Astrocyte (in vitro differentiated cells and primary cell): ENCODE results near the gene CHST15. TPM values are rescaled to one million over a fixed set of nuclear protein-coding genes. Genes with fewer than 3 reads are reported as not detected.

Source experiments
- DNase-seq: peaks from one replicate; pipeline ENCODE4 v3.0.0-alpha.2; 2010; ENCODE audit warnings: low read depth
- FAIRE-seq: peaks from 2 replicates; lab custom pipeline; 2011; peaks lifted over from hg19 to GRCh38; lab: Jason Lieb, UNC
- H2AFZ ChIP-seq: 2 replicates; pipeline ENCODE4 v1.6.0; 2012; ENCODE audit warnings: low read depth, low read length, inconsistent platforms
- H3K27ac ChIP-seq: 2 replicates; pipeline ENCODE4 v1.5.1; 2011; ENCODE audit warnings: low read depth, low read length, inconsistent platforms
- H3K27me3 ChIP-seq: 2 replicates; pipeline ENCODE4 v1.6.0; 2011; ENCODE audit warnings: low read length, inconsistent platforms; ENCODE audit not compliant: insufficient read depth
- H3K36me3 ChIP-seq: 2 replicates; pipeline ENCODE4 v1.5.1; 2011; ENCODE audit warnings: low read length, inconsistent platforms; ENCODE audit not compliant: insufficient read depth
- H3K4me1 ChIP-seq: 2 replicates; pipeline ENCODE4 v1.5.1; 2011; ENCODE audit warnings: low read length, inconsistent platforms; ENCODE audit not compliant: insufficient read depth
- H3K4me2 ChIP-seq: 2 replicates; pipeline ENCODE4 v1.6.0; 2012; ENCODE audit warnings: low read length, inconsistent platforms
- H3K4me3 ChIP-seq: 2 replicates; pipeline ENCODE4 v1.5.1; 2011; ENCODE audit warnings: low read depth, mild to moderate bottlenecking, low read length, inconsistent platforms; ENCODE audit not compliant: insufficient read depth
- H3K79me2 ChIP-seq: 2 replicates; pipeline ENCODE4 v1.6.0; 2012; ENCODE audit warnings: mild to moderate bottlenecking, low read length, inconsistent platforms; ENCODE audit not compliant: insufficient read depth
- H3K9ac ChIP-seq: 2 replicates; pipeline ENCODE4 v1.6.0; 2012; ENCODE audit warnings: mild to moderate bottlenecking, low read length, inconsistent platforms
- H3K9me3 ChIP-seq: 2 replicates; pipeline ENCODE4 v1.5.1; 2012; ENCODE audit warnings: low read depth, mild to moderate bottlenecking, low read length, inconsistent platforms; ENCODE audit not compliant: insufficient read depth
- H4K20me1 ChIP-seq: 2 replicates; pipeline ENCODE4 v1.6.0; 2012; ENCODE audit warnings: low read length, inconsistent platforms; ENCODE audit not compliant: insufficient read depth
- H3K27ac Mint-ChIP-seq: one replicate; pipeline ENCODE4 v1.8.0; 2021; ENCODE audit warnings: mild to moderate bottlenecking, mixed read lengths; ENCODE audit not compliant: unreplicated experiment
- H3K27me3 Mint-ChIP-seq: one replicate; pipeline ENCODE4 v1.8.0; 2021; ENCODE audit warnings: low read depth, mixed read lengths; ENCODE audit not compliant: unreplicated experiment
- H3K36me3 Mint-ChIP-seq: one replicate; pipeline ENCODE4 v1.8.0; 2021; ENCODE audit warnings: low read depth, mixed read lengths; ENCODE audit not compliant: unreplicated experiment
- H3K4me1 Mint-ChIP-seq: one replicate; pipeline ENCODE4 v1.8.0; 2021; ENCODE audit warnings: low read depth, mixed read lengths; ENCODE audit not compliant: unreplicated experiment
- H3K4me3 Mint-ChIP-seq: one replicate; pipeline ENCODE4 v1.8.0; 2021; ENCODE audit warnings: mild to moderate bottlenecking, moderate library complexity, mixed read lengths; ENCODE audit not compliant: unreplicated experiment
- H3K9me3 Mint-ChIP-seq: one replicate; pipeline ENCODE4 v1.8.0; 2021; ENCODE audit warnings: mild to moderate bottlenecking, mixed read lengths; ENCODE audit not compliant: unreplicated experiment
- EZH2 ChIP-seq: IDR thresholded peaks from 2 replicates; pipeline ENCODE4 v1.6.1; 2012; ENCODE audit warnings: mild to moderate bottlenecking, low read length, inconsistent platforms; ENCODE audit not compliant: insufficient read depth
- total RNA-seq: library from RNA; stranded (reverse); gene quantifications from 2 replicates; pipeline ENCODE4 v1.2.1, GENCODE V29; 2021
- TF ChIP-seq, protein P1 (sequence below): IDR thresholded peaks from 2 replicates; pipeline ENCODE4 v1.5.1; 2011; ENCODE audit warnings: low read depth, mild to moderate bottlenecking, inconsistent platforms, low read length, moderate library complexity; ENCODE audit not compliant: insufficient read depth

The CHST15 gene
- total RNA-seq, 1 donor from 2014 or later, result 20.6 TPM

DNA sequence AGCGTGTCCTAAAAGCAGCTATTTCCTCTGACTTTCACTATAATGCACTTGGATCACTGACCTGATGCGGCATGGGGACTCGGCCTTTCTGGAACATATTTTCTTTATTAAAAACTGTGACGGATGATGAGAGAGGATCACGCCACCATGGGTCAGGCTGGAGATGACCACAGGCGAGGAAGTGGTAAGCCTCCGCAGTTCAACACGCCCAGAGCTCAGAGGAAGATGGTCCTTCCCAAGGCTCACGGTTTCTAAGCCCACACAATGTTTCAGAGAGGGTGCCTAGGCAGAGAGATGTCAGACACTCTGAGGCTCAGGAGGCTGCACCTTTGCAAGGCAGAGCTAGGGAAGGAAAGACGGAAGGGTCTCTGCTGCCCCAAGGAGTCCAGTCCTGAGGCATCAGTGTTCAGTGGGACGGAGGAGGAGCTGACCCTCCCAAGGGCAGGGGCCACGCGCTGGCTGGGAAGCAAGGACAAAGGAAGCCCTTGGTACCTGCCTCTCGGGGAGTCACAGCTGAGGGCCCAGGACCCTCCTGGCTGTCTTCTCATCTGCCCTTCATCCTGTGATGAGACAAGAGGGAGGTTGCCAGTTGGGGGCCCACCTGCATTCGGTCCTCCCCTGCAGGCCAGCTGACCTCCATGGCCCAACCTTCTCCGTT lies 9.5 kb downstream of the CHST15 start:
- Histone ChIP-seq H2AFZ (no peak overlapping the region), H3K4me1 (peaks cover 7% of the 10 kb centered on the region), H3K27ac (no peak overlapping the region), H3K4me2 (no peak overlapping the region), H3K4me3 (no peak overlapping the region), H3K27me3 (no peaks in the 10 kb centered on the region), H3K9me3 (no peaks in the 10 kb centered on the region), H3K9ac (no peak overlapping the region), H3K36me3 (no peaks in the 10 kb centered on the region), H3K79me2 (peaks cover 37% of the 10 kb centered on the region), H4K20me1 (peaks cover 82% of the 10 kb centered on the region)
- Mint-ChIP-seq H3K27ac (no peak overlapping the region), H3K4me1 (peaks cover 8% of the 10 kb centered on the region), H3K9me3 (peaks cover 4% of the 10 kb centered on the region), H3K36me3 (peaks cover 15% of the 10 kb centered on the region), H3K4me3 (no peak overlapping the region), H3K27me3 (peaks cover 34% of the 10 kb centered on the region)
- FAIRE-seq (no peak), DNase-seq (no peak)
- TF ChIP-seq, protein P1, sequence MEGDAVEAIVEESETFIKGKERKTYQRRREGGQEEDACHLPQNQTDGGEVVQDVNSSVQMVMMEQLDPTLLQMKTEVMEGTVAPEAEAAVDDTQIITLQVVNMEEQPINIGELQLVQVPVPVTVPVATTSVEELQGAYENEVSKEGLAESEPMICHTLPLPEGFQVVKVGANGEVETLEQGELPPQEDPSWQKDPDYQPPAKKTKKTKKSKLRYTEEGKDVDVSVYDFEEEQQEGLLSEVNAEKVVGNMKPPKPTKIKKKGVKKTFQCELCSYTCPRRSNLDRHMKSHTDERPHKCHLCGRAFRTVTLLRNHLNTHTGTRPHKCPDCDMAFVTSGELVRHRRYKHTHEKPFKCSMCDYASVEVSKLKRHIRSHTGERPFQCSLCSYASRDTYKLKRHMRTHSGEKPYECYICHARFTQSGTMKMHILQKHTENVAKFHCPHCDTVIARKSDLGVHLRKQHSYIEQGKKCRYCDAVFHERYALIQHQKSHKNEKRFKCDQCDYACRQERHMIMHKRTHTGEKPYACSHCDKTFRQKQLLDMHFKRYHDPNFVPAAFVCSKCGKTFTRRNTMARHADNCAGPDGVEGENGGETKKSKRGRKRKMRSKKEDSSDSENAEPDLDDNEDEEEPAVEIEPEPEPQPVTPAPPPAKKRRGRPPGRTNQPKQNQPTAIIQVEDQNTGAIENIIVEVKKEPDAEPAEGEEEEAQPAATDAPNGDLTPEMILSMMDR, result no peak
- no peak for TF ChIP-seq EZH2

DNA sequence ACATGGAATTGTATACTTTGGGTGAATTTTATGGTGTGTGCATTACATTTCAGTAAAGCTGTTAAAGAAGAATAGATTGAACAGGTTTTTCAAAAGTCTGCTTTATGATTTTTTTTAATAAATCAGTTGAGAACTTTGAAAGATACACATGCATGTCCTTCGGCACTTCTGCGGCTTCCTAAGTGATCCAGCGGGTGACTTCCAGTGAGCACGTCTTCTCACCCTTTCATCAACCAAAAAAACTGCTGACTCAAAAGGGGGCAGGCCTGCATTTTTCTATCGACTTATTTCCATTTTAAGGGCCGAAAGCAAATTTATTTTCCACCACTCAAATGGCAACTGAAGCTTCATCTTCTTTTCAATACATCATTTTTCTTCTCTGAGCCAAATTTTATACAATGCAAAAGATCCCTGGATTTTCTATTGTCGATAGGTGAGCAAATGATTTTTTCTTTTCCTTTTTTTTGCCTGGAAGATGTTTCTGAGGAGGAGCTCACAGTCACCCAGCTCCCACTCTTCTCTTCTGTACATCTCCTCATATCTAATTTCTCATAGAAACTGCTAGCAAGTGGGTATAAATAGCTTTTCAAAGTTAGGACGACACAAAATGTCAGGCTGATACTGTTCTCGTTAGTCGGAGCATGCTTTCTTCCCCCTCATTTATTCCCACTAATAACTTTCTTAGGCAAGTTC lies 10.2 kb downstream of the CHST15 start:
- Histone ChIP-seq H3K4me2 (no peak overlapping the region), H4K20me1 (peaks cover 76% of the 10 kb centered on the region), H3K4me1 (peaks cover 4% of the 10 kb centered on the region), H3K9me3 (no peaks in the 10 kb centered on the region), H3K27ac (no peak overlapping the region), H3K79me2 (peaks cover 33% of the 10 kb centered on the region), H3K36me3 (no peaks in the 10 kb centered on the region), H3K4me3 (no peak overlapping the region), H3K9ac (no peak overlapping the region), H2AFZ (no peak overlapping the region), H3K27me3 (no peaks in the 10 kb centered on the region)
- FAIRE-seq, result no peak
- Mint-ChIP-seq H3K4me1 (peaks cover 1% of the 10 kb centered on the region), H3K4me3 (no peak overlapping the region), H3K36me3 (peaks cover 15% of the 10 kb centered on the region), H3K27me3 (peaks cover 31% of the 10 kb centered on the region), H3K27ac (no peak overlapping the region), H3K9me3 (peaks cover 4% of the 10 kb centered on the region)
- TF ChIP-seq, protein P1, result no peak
- TF ChIP-seq EZH2, result no peak
- no peak for DNase-seq

DNA sequence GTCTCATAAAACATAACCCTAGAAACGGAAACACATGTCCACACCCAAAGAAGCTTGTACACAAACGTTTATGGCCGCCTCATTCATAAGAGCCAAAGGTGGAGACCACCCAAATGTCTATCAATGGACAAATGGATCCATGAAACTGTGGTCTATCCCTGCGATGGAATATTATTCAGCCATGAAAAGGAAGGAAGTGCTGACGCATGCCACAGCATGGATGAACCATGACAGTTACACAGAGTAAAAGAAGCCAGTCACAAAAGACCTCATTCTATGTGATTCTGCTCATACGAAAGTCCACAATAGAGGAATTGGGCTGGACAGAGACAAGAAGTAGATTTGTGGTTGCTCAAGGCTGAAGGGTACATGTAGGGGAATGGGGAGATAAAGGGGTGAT lies 10.8 kb downstream of the CHST15 start:
- no peak for FAIRE-seq
- H3K9me3 ChIP-seq, result no peaks in the 10 kb centered on the region
- H3K36me3 Mint-ChIP-seq, result peaks cover 15% of the 10 kb centered on the region
- no peak overlapping the region for H2AFZ ChIP-seq
- H3K4me1 ChIP-seq, result no peaks in the 10 kb centered on the region
- H4K20me1 ChIP-seq, result peaks cover 73% of the 10 kb centered on the region
- no peaks in the 10 kb centered on the region for H3K27me3 ChIP-seq
- H3K27ac ChIP-seq, result no peak overlapping the region
- H3K79me2 ChIP-seq, result peaks cover 33% of the 10 kb centered on the region
- H3K9ac ChIP-seq, result no peak overlapping the region
- no peak for TF ChIP-seq EZH2
- DNase-seq, result no peak
- no peaks in the 10 kb centered on the region for H3K36me3 ChIP-seq
- no peak overlapping the region for H3K27ac Mint-ChIP-seq
- H3K27me3 Mint-ChIP-seq, result peaks cover 33% of the 10 kb centered on the region
- H3K4me3 Mint-ChIP-seq, result no peak overlapping the region
- H3K9me3 Mint-ChIP-seq, result peaks cover 4% of the 10 kb centered on the region
- no peak overlapping the region for H3K4me3 ChIP-seq
- no peak overlapping the region for H3K4me2 ChIP-seq
- H3K4me1 Mint-ChIP-seq, result no peaks in the 10 kb centered on the region
